GM19043 (cell line): ENCODE measurements around the gene LRIF1.

ENCODE experiments used
- ATAC-seq: cut with Tn5 transposase; IDR thresholded peaks from one replicate; pipeline ENCODE4 v1.9.1; 2021; ENCODE audit warnings: low read depth; ENCODE audit not compliant: unreplicated experiment

The LRIF1 gene

GRCh38 chr1:110898734-110899457 lies 64.8 kb downstream of the LRIF1 start:
- no peak for ATAC-seq

GRCh38 chr1:110897681-110898080 lies 66.0 kb downstream of the LRIF1 start:
- ATAC-seq = no peak
